Thymus (tissue), 11 donors: Measurements from ENCODE around the gene KDM2B. TPM values are rescaled to one million over a fixed set of nuclear protein-coding genes. Genes with fewer than 3 reads are reported as not detected.

ENCODE experiments used
- DNase-seq, 9 donors: peaks; one replicate each; pipeline ENCODE4 v3.0.0-alpha.2; 2013; ENCODE audit warnings: low spot score in 9 of 9, low read depth in 6 of 9, missing footprints in 1 of 9
- H3K27ac ChIP-seq, 2 donors: one replicate each; pipeline ENCODE4 v1.5.1; 2013; ENCODE audit warnings: control low read depth in 1 of 2, low read depth in 1 of 2, low read length in 1 of 2, mild to moderate bottlenecking in 1 of 2, moderate library complexity in 1 of 2
- H3K27me3 ChIP-seq, 2 donors: one replicate each; pipeline ENCODE4 v1.5.1; 2013; ENCODE audit warnings: low read length in 1 of 2; ENCODE audit not compliant: control insufficient read depth in 2 of 2, insufficient read depth in 1 of 2
- H3K36me3 ChIP-seq, 2 donors: one replicate each; pipeline ENCODE4 v1.5.1; 2013; ENCODE audit warnings: low read length in 1 of 2, mild to moderate bottlenecking in 1 of 2, moderate library complexity in 1 of 2; ENCODE audit not compliant: control insufficient read depth in 2 of 2, insufficient read depth in 2 of 2
- H3K4me1 ChIP-seq, 2 donors: one replicate each; pipeline ENCODE4 v1.5.1; 2013; ENCODE audit warnings: low read length in 2 of 2; ENCODE audit not compliant: control insufficient read depth in 2 of 2, insufficient read depth in 2 of 2
- H3K4me3 ChIP-seq, 2 donors: one replicate each; pipeline ENCODE4 v1.5.1; 2013; ENCODE audit warnings: low read length in 2 of 2, control low read depth in 1 of 2, mild to moderate bottlenecking in 1 of 2
- H3K9me3 ChIP-seq, 2 donors: one replicate each; pipeline ENCODE4 v1.5.1; 2013; ENCODE audit warnings: low read length in 1 of 2, mild to moderate bottlenecking in 1 of 2; ENCODE audit not compliant: control insufficient read depth in 2 of 2, insufficient read depth in 1 of 2
- WGBS: extraction: QIAGEN DNeasy Blood & Tissue Kit; methylation state at CpG from one replicate; pipeline ENCODE4 v1.1.7; 2013; 5-methylcytosine and 5-hydroxymethylcytosine counted together
- polyA plus RNA-seq: library from polyadenylated mRNA; stranded (reverse); fragments of 200-250 nt; gene quantifications from one replicate; pipeline ENCODE4 v1.2.3, GENCODE V29; 2013
- total RNA-seq: library from RNA; stranded (reverse); fragments of 120-200 nt; gene quantifications from one replicate; pipeline ENCODE4 v1.2.4, GENCODE V29; 2013
- donor health status: healthy.

The KDM2B gene
- total and polyA plus RNA-seq, 2 donors, result 25.9 to 26.4 TPM

GRCh38 chr12:121507245-121507644, 73.6 kb downstream of the KDM2B start:
- DNase-seq, result no peak
- Histone ChIP-seq H3K4me1 (peaks cover 0 to 7% of the 10 kb centered on the region in 2 donors), H3K27me3 (no peaks in the 10 kb centered on the region), H3K36me3 (peaks cover 52% of the 10 kb centered on the region in 2 donors), H3K4me3 (no peak overlapping the region), H3K9me3 (no peaks in the 10 kb centered on the region), H3K27ac (no peak overlapping the region)
- 95% methylated on average over 8 of the region's 8 CpGs for WGBS

DNA sequence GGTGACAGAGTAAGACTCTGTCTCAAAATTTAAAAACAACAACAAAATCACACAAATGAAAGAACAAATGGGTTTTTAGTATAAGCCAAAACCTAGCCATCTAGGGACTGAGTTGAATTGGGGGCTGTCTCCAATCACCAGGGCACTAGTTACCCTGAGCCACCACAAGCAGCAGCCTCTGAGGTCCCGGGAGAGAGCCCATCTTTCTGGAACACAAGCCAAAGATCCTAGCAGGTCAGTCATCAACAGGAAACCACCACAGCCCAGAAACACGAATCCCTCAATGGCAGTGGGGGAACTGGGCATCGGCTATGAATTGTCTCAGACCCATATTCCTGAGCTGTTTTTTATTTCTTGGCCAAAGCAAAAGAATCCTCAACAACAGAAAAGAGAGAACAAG, 75.3 kb downstream of the KDM2B start:
- peaks cover 41 to 51% of the 10 kb centered on the region in 2 donors for H3K36me3 ChIP-seq
- 91% methylated on average over 3 of the region's 3 CpGs for WGBS
- no peaks in the 10 kb centered on the region for H3K27me3 ChIP-seq

GRCh38 chr12:121504505-121504904, 76.3 kb downstream of the KDM2B start:
- H3K27ac ChIP-seq, result no peak overlapping the region
- 98% methylated on average over 13 of the region's 13 CpGs for WGBS
- no peaks in the 10 kb centered on the region for H3K9me3 ChIP-seq
- no peak overlapping the region for H3K4me3 ChIP-seq
- H3K36me3 ChIP-seq, result peaks cover 33 to 41% of the 10 kb centered on the region in 2 donors
- no peaks in the 10 kb centered on the region for H3K27me3 ChIP-seq
- no peak for DNase-seq
- no peaks in the 10 kb centered on the region for H3K4me1 ChIP-seq

More for the DNA sequence above, 75.3 kb downstream of the KDM2B start:
- Histone ChIP-seq H3K4me3 (no peak overlapping the region), H3K4me1 (no peaks in the 10 kb centered on the region), H3K9me3 (no peaks in the 10 kb centered on the region), H3K27ac (no peak overlapping the region)
- DNase-seq, result no peak

- Histone ChIP-seq H3K4me1 (no peaks in the 10 kb centered on the region), H3K36me3 (peaks cover 22 to 34% of the 10 kb centered on the region in 2 donors), H3K27ac (no peak overlapping the region), H3K9me3 (no peaks in the 10 kb centered on the region), H3K4me3 (no peak overlapping the region), H3K27me3 (no peaks in the 10 kb centered on the region)
- 98% methylated on average over 1 of the region's 1 CpG for WGBS
- no peak for DNase-seq
These were observed 77.4 kb downstream of the KDM2B start for GRCh38 chr12:121503395-121503794.

DNA sequence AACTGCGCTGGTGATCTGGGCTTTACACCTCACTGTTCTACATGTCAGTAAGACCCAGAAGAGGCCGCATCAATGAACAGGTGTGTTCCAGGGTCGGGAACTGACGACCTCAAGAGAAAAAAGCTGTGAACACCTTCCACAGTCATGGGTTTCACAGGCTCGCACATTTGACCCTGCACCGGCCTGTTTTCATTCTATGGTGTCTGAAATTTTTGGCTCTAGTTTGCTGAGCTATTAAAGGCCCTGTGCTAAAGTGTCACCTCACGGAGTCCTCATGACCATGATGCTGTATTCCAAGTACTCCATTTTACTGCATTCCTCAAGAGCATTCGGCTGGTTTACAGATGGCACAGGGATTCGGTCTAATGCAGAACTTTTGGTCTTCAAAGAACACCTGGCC, 78.9 kb downstream of the KDM2B start:
- Histone ChIP-seq H3K27me3 (no peaks in the 10 kb centered on the region), H3K4me3 (no peak overlapping the region), H3K36me3 (peaks cover 9 to 34% of the 10 kb centered on the region in 2 donors), H3K4me1 (no peaks in the 10 kb centered on the region), H3K9me3 (no peaks in the 10 kb centered on the region), H3K27ac (no peak overlapping the region)
- 96% methylated on average over 9 of the region's 9 CpGs for WGBS
- DNase-seq, result no peak

DNA sequence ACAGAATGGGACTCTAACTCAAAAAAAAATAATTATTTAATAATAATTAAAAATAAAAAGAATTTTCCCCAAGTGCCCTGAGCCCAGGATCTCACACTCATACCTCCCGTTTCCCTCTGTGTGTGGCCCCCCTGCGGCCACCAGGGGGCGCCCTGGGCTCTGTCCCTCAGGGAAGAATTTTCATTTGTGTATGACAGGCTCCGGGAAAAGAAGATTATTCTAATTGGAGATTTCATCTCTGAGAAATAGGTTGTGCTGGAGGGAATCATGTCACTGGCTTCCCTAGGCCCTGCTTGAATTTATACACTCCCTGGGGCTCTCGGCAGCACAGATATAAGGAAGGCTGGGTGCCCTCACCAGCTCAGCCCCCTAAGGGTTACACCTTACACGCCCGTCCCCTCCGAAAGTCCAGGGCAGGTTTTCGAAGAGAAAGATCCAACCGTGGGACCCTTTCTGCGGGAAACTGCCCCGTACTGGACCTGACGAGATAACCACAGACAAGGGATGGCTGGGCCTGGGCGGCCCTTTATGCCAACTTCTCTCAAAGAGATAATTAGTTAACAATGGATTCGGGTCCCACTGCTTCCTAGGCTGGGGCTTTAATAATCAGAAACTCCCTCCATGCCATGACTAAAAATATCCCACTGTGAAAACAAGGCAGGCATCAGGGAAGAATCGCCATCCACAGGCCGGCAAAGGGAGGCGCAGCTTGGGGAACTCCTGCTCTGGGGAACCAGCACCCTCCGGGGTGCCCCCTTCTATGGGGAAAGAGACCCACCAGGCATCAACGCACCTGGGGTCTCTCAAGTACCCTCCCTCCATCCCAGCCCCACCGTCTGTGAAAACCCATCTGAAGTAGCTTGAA, 80.7 kb downstream of the KDM2B start:
- WGBS, result 66% methylated on average over 21 of the region's 21 CpGs
- DNase-seq, result peak in 6 of 9 donors; percentile 45 to 77 (median 61)
- Histone ChIP-seq H3K27me3 (no peaks in the 10 kb centered on the region), H3K27ac (no peak overlapping the region), H3K36me3 (peaks cover 14 to 29% of the 10 kb centered on the region in 2 donors), H3K9me3 (no peaks in the 10 kb centered on the region), H3K4me3 (no peak overlapping the region), H3K4me1 (no peaks in the 10 kb centered on the region)

- no peaks in the 10 kb centered on the region for H3K9me3 ChIP-seq
- peaks cover 5 to 11% of the 10 kb centered on the region in 2 donors for H3K4me1 ChIP-seq
- no peak for DNase-seq
- WGBS, result 94% methylated on average over 8 of the region's 8 CpGs
- H3K27ac ChIP-seq, result no peak overlapping the region
- H3K36me3 ChIP-seq, result peaks cover 11 to 16% of the 10 kb centered on the region in 2 donors
- H3K27me3 ChIP-seq, result no peaks in the 10 kb centered on the region
- H3K4me3 ChIP-seq, result no peak overlapping the region
These were observed 85.1 kb downstream of the KDM2B start for GRCh38 chr12:121495746-121496145.

- Histone ChIP-seq H3K36me3 (peaks cover 21 to 26% of the 10 kb centered on the region in 2 donors), H3K27me3 (no peaks in the 10 kb centered on the region), H3K9me3 (no peaks in the 10 kb centered on the region), H3K27ac (no peak overlapping the region), H3K4me3 (no peak overlapping the region), H3K4me1 (peaks cover 10 to 22% of the 10 kb centered on the region in 2 donors)
- DNase-seq, result peak in 7 of 9 donors; percentile 28 to 65 (median 45)
- WGBS, result 89% methylated on average over 19 of the region's 19 CpGs
These were observed 86.6 kb downstream of the KDM2B start for GRCh38 chr12:121494093-121494787.
